Fibroblast of skin of left biceps (primary cell): ENCODE results near the gene ROCK1.
"Not testable (repeated sequence)": the region's sequence is repeated elsewhere in the genome, so short reads cannot be mapped to it uniquely, and the experiment has no call there.

Experiments used
- DNase-seq, 2 experiments: peaks; one replicate each; pipeline ENCODE4 v3.0.0-alpha.2; 2013; ENCODE audit warnings: low read depth in 2 of 2

The ROCK1 gene

GRCh38 chr18:21052385-21052784, 59.2 kb downstream of the ROCK1 start:
- no peak for DNase-seq

- peak; percentile 9 to 21 for DNase-seq
Measured at GRCh38 chr18:21051620-21052019, 60.0 kb downstream of the ROCK1 start.

GRCh38 chr18:21049306-21049705, 62.3 kb downstream of the ROCK1 start:
- no peak for DNase-seq

GRCh38 chr18:21047126-21047525, 64.5 kb downstream of the ROCK1 start:
- DNase-seq = no peak

- no peak for DNase-seq
Measured at GRCh38 chr18:21040466-21040865, 71.1 kb downstream of the ROCK1 start.

- DNase-seq = no peak
Measured at GRCh38 chr18:21038201-21038600, 73.4 kb downstream of the ROCK1 start.

GRCh38 chr18:21031845-21032244, 79.8 kb downstream of the ROCK1 start:
- no peak for DNase-seq

GRCh38 chr18:21018257-21018656, 93.4 kb downstream of the ROCK1 start:
- DNase-seq = not testable (repeated sequence)

GRCh38 chr18:21012308-21012707, 99.3 kb downstream of the ROCK1 start:
- DNase-seq = no peak

GRCh38 chr18:21004726-21005125, 106.9 kb downstream of the ROCK1 start:
- peak; percentile 78 to 87 for DNase-seq

GRCh38 chr18:21000667-21001066, 110.9 kb downstream of the ROCK1 start:
- peak in 1 of 2 experiments; percentile 5 for DNase-seq

GRCh38 chr18:20997371-20997770, 114.2 kb downstream of the ROCK1 start:
- no peak for DNase-seq

- no peak for DNase-seq
Measured at GRCh38 chr18:20996418-20996817, 115.2 kb downstream of the ROCK1 start.

GRCh38 chr18:20988726-20989125, 122.9 kb downstream of the ROCK1 start:
- DNase-seq = no peak

- DNase-seq = no peak
Measured at GRCh38 chr18:20975077-20975476, 136.5 kb downstream of the ROCK1 start.

- peak in 1 of 2 experiments; percentile 3 for DNase-seq
Measured at GRCh38 chr18:20971886-20972267, 139.7 kb downstream of the ROCK1 start.

- no peak for DNase-seq
Measured at GRCh38 chr18:20966795-20967194, 144.8 kb downstream of the ROCK1 start.

GRCh38 chr18:20963027-20963426, 148.6 kb downstream of the ROCK1 start:
- DNase-seq = no peak

- DNase-seq = no peak
Measured at GRCh38 chr18:20960735-20961134, 150.9 kb downstream of the ROCK1 start.

- DNase-seq = not testable (repeated sequence)
Measured at GRCh38 chr18:20950827-20951226, 160.8 kb downstream of the ROCK1 start.
